ENCODE results near the gene SKP1.
A peak's percentile ranks its signal among the peaks of the same experiment; 100 is the strongest.
"Not testable (repeated sequence)": the region's sequence is repeated elsewhere in the genome, so short reads cannot be mapped to it uniquely, and the experiment has no call there.

SKP1 gene

DNA sequence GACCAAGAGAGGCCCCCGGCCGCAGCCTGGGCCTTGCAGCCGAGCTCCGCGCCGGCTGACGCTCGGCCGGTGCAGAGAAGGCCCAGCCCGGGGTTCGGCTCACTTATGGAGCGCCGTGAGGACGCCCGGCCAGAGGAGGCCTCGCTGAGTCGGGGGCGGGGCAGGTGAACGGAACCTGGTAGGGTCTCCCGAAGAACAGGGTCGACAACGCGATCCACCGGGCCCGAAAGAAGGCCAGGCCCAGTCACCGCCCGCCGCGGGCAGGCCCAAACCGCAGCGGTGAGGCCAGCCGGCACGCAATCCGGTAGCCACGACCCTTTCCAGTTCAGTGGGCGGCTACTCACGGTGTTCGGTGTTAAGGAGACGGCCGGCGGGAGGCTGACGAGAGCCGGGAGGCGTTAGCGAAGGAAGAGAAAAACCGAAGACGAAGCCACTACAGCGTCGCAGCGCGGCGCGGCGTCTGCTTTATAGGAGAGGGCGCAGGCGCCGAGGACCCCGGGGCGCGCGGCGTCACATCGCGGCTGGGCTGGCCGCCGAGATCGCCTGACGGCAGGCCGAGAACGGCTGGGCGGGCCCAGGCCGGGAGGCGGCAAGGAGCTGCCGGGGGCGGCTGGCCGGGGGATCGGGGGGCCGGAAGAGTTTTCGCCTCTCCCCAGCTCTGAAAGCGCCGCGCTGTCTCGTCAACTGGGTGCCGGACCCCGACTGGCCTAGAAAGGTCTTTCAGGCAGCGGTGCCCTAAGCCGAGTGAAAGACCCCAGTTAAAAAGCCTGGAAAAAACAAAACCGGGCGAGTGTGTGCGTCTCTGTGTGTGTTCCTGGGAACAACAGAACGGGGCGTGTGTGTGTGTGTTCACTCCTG, at the start of gene SKP1:
TSS of gene SKP1 (minus strand) at position 440 of the 858 bp plus-strand sequence. CDS start 2,928 bp downstream, outside the sequence.
- FAIRE-seq, result peak; percentile 61

DNA sequence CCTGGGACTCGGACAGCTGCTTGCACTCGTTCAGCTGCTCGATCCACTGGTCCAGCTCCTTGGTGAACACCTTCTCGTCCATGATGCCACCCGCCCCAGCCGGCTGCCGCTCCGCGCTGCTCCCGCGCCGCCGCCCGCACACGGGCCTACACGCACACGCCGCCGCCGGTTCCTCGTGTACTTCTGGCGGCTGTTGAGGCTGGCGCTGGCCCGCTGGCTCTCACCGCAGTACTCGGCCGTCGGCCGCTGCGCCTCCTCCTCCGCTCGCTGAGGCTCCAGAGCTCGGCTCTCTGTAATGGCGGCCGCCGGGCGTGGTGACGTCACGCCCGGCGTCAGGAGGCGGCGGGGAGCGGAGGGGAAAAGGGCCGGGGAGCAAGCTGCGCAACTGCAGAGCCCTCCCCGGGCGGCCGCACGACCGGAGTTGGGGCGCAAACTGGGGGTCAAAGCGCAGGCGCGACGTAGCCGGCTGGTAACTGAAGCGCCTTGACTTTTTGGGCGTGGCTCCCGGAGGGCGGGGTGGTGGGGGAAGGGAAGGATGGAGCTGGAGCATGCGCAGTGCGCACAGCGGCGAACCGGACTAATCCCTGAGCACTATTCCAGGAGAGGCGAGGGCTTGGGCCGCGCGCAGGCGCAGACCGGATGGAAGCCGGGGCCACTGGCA, 49.2 kb upstream of the SKP1 start, which contains the start of gene PPP2CA:
TSS of gene PPP2CA (minus strand) at position 294 of the 661 bp plus-strand sequence. CDS start at position 82, 212 bp downstream.
- FAIRE-seq, result peak; percentile 93

More for the DNA sequence above, at the start of gene SKP1:
- DNase-seq (ENCODE audit: insufficient read length, low spot score), result peak; percentile 82

DNA sequence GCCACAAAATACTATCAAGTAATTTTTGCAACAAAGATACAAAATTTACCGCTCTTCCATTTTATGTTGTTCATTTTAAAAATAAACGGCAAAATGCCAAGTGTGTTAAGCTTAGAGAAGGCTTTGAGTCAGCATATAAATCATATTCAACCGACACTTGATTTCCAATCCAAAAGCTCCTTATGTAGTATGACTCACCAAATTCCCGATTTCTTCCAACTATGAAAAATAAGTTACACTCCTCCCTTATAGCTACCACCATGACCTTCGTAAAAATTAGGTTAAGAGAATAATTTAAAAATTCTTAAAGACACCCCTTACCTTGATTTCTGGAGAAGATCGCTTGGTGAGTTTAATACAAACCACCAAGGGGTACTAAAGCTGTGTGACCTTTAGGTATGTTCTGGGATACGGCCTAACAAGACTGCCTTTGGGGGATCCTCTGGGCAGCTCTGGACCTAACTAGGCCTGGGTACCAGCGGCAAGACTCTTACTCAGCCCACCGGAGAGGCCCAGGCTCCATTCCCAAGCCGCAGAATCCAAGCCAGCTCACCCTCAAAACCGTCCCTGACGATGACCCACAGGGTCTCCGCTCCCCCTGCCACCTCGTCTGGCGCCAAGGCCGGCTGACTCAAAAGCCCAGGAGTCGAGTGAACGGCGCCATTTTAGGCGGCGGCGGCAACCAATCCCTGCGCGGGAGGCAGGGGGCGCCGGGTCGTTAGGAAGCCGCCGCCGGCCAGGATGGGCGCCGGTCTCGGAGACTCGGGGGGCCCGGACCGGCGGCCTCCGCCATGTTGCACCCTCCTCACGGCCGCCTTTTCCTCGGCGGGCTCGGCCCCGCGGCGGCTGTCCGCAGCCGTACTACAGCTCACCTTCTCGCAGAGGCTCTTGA, 48.4 kb upstream of the SKP1 start:
- FAIRE-seq (no peak), DNase-seq (ENCODE audit: insufficient read length, low spot score) (peak; percentile 16)

More for the DNA sequence above, 49.2 kb upstream of the SKP1 start, which contains the start of gene PPP2CA:
- DNase-seq (ENCODE audit: insufficient read length, low spot score), result peak; percentile 74

DNA sequence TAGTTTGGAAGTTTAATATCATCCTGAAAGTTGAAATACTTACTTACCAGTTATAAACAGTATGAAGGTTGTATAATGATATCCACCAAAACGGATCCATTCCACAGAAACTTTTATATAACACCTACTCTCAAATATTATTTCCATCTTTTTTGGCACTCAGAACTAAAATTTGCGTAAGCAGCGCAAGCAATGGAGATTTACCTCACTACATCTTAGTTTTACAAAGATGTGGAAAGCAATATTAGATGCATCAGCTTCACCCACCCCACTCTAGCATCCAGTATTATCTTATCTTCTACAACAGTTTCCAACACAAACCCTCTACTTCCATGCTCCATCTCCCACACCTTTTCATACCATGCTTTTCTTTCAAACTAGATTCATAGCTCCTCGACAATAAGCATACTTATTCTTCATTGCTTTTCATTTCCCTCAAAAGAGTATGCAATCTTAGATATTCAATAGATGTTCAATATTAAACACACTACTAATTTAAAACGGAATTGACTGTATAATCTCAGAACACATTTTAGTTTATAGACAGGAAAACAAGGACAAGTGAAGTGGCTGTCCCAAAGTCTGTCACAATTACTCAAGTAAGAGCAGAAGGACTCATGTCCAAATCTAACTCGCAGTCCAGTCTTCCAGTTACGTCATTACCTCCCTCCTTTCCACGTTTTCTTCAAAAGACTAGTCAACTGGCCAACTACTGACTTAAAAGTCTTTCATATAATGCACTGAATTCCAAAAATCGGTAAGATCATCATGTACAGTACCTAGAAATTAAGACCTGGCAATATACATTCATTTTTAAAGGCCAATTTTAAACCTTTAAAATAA, 46.9 kb upstream of the SKP1 start:
- no peak for DNase-seq (ENCODE audit: insufficient read length, low spot score)
- peak; percentile 39 for FAIRE-seq

DNA sequence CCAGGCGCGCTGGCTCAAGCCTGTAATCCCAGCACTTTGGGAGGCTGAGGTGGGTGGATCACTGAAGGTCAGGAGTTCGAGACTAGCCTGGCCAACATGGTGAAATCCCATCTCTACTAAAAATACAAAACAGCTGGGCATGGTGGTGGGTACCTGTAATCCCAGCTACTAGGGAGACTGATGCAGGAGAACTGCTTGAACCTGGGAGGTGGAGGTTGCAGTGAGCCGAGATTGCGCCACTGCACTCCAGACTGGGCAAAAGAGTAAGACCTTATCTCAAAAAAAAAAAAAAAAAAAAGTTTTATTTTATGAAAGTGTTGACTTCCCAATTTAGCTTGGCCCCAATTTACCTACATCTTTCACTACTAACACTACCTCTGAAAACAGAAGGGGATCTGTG, 44.9 kb upstream of the SKP1 start:
- not testable (repeated sequence) for DNase-seq (ENCODE audit: insufficient read length, low spot score); FAIRE-seq

DNA sequence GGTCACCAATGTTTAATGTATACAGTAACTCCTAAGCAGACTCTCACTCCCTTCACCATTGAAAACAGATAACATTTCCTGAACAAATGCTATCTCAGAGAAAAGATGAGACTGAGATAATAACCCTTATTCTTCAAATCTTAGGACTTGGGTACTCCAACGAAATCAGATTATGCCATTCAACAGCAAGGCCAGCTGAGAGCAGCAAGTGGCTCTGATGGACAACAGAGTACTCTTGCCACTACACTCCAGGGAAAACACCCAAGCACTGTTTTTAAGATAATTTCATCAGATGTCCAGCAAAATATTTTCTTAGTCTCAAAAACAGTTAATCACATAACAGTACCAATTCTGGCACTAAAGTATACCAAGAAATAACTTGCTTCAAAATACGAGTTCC, 39.0 kb upstream of the SKP1 start:
- FAIRE-seq, result no peak
- no peak for DNase-seq (ENCODE audit: insufficient read length, low spot score)

DNA sequence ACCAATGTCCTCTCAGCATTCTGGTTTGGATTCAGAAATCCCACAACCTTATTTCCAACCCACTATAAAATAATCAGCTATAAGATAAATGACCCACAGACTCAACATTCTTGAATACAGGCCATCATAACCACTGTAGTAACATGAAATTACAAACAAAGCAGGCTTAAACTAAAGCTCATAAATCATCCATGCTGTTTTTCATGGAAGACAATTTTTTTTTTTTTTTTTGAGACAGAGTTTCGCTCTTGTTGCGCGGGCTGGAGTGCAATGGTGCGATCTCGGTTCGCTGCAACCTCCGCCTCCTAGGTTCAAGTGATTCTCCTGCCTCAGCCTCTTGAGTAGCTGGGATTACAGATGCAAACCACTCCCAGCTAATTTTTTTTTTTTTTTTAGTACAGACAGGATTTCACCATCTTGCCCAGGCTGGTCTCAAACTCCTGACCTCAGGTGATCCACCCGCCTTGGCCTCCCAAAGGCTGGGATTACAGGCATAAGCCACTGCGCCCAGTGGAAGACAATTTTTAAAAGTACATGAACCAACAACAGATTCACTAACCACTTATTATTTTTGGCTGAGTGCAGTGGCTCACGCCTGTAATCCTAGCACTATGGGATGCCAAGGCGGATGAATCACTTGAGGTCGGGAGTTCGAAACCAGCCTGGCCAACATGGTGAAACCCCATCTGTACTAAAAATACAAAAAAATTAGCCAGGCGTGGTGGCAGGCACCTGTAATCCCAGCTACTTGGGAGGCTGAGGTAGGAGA, 34.7 kb upstream of the SKP1 start:
- not testable (repeated sequence) for DNase-seq (ENCODE audit: insufficient read length, low spot score); FAIRE-seq

DNA sequence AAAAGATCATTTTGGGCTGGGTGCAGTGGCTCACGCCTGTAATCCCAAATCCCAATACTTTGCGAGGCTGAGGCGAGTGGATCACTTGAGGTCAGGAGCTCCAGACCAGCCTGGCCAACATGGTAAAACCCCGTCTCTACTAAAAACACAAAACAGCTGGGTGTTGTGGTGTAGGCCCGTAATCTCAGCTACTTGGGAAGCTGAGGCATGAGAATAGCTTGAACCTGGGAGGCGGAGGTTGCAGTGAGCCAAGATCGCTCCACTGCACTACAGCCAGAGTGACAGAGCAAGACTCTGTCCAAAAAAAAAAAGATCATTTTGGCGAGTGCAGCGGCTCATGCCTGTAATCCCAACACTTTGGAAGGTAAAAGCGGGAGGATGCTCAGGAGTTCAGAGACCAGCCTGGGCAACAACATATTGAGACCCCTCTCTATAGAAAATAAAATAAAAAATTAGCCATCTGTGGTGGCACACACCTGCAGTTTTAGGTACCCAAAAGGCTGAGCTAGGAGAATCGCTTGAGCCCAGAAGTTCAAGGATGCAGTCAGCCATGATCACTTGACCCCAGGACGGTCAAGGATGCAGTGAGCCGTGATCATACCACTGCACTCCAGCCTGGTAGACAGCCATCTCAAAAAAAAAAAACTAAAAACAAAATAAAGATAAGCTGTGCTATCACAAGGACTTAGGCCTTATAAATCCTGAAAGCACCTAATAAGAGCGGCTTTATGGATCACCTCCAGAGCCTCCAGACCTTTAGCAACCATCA, 32.9 kb upstream of the SKP1 start:
- DNase-seq (ENCODE audit: insufficient read length, low spot score), result no peak
- FAIRE-seq, result no peak

DNA sequence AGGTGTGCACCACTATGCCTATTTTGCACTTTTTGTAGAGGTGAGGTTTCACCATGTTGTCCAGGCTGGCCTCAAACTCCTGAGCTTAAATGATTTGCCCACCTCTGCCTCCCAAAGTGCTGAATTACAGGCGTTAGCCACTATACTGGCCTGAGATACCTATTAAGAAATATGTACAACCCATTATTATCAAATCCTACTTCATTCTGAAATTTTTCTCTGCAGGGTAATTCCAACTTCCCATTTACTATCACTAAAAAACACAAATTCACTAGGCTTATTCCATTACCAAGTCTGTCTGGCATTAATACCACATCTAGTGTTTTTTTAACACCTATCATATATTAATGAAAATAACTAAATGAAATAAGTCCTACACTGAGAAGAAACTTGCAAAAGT, 30.9 kb upstream of the SKP1 start:
- FAIRE-seq, result no peak

DNA sequence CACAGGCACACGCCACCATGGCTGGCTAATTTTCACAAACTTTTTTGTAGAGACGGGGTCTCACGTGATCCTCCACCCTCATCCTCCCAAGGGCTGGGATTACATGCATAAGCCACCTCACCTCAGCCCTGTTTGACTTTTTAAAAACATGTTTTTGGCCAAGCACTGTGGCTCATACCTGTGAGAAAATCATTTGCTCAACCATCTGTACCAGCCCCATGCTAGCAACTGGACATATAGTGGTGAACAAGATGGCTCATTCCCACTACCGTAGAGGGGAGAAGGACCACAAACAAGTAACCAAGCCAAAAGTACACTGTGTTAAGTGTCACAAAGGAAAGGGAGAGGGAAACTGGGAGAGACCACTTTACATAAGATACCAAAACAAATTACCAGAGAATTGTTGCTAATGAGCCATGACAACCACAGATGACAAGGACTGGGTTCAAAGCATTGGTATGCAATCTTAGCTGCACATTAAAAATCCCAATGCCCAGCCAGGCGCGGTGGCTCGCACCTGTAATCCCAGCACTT, 29.9 kb upstream of the SKP1 start:
- DNase-seq (ENCODE audit: insufficient read length, low spot score) (no peak), FAIRE-seq (no peak)

More for the DNA sequence above, 30.9 kb upstream of the SKP1 start:
- no peak for DNase-seq (ENCODE audit: insufficient read length, low spot score)

DNA sequence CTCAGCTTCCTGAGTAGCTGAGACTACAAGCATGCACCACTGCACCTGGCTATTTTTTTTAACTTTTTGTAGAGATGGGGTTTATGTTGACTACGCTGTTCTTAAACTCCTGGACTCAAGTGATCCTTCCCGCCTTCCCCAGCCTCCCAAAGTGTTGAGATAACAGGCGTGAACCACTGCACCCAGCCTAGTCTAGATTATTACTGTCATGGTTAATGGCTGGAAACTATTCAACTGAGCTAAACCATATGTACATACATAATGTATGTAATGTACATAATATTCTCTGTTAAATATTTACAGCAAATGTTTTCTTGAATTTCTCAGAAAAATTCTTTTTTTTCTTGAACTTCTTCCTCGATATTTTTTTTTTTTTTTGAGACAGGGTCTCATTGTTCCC, 27.8 kb upstream of the SKP1 start:
- DNase-seq (ENCODE audit: insufficient read length, low spot score) (no peak), FAIRE-seq (no peak)

DNA sequence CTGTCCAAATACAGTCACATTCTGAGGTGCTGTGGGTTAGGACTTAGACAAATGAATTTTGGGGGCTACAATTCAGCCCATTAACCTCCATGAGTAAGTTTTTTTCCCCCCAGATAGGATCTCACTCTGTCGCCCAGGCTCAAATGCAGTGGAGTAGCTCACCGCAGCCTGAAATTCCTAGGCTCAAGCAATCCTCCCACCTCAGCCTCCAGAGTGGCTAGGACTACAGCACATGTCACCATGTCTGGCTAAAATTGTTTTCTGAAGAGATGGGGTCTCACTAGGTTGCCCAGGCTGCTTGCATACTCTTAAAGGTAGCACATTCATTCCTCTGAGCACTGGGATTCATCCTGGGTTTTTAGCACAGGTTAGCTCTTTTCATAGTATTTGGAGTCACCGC, 26.9 kb upstream of the SKP1 start:
- DNase-seq (ENCODE audit: insufficient read length, low spot score) (no peak), FAIRE-seq (no peak)

DNA sequence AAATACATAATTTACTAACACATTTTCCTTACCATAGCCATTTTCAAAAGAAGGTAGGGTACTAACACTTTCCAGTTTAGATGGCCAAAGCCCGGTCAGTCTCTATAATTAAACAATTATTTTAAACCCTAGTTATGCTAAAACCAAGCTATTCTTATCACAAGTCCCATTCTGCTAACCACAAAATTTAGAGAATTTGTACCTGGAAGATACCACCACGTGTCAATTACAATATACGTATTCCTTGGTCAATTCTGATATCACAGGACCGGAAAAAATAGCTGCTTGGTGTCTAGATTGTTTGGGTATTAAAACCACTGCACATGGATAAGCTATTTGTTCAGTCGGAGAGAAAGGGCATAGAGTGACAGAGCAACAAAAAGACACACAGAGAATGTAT, 18.9 kb upstream of the SKP1 start:
- no peak for DNase-seq (ENCODE audit: insufficient read length, low spot score)
- no peak for FAIRE-seq

DNA sequence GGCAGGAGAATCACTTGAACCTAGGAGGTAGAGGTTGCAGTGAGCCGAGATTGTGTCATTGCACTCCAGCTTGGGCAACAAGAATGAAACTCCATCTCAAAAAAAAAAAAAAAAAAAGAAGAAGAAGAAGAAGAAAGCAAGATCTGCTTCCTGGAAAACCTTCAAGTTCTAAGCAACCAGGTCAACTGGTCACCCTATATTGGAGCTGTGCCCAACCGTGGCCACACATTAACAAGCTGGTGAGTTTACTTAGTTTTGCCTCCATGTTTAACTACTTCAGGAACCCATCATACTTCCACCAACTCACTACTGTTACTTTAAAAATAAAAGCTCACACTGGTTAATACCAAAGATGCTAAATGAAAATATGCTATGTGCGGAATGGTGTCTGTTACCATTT, 12.3 kb upstream of the SKP1 start:
- FAIRE-seq, result no peak
- no peak for DNase-seq (ENCODE audit: insufficient read length, low spot score)

DNA sequence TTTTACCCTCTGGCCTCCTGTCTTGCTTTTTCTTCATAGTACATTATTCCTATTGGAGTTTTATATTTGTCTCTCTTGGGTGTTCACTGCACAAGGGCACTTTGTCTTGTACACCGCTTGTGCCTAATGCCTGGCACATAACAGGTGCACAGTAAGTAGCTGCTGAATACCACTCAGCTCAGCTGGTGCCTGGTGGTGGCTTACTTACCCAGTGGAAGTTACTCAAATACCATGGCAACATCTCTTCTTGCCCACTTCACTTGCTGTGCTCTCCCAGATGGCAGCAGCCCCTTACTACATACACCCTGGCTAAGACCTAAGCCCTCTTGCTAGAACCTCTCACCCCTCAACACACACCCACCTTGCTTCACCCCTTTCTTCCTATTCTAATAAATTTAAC, 11.3 kb upstream of the SKP1 start:
- DNase-seq (ENCODE audit: insufficient read length, low spot score) (no peak), FAIRE-seq (no peak)

DNA sequence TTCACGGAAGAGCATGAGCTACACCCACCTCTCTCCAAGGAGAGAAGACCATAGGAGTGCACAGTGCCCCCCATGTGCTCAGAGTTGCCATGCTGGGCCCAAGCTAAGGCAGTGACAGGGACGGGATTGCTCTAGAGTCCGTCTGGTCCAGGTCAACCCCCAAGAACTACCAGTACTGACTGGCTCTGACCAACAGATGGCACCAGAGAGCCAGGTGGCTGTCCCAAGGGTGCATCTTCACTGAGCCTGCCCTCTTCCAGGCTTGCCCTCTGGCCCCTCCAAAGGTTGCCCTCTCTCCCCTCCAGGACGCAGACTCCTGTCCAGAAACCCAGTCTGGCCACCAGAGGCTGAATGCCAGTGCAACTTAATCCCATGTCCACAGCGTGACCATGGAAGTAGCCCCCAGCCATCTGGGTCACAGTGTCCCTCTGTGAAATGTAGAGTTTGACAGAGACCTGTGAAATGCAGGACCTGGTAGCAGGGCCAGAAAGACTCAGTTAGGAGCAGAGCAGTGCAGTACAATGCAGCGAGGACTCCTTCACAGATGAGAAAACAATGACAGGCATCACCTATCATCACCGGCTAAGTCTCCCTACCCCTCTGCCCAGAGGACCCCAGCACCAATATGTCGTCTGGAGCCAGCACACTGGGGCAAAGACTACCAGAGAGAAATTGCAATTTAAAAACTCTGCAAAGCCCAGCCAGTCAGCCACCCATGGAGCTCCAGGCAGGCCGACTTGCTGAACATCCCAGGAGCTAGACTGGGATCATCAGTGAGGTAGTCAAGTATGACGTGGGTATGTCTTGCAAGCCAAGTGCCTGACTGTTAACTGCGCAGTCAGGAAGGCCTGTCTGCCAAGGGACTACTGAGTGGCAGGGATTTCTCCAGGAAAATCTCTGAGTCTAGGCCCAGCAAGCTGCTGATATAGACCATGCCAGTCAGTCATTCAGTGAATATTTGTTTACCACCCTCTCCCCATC, 7.7 kb upstream of the SKP1 start:
- FAIRE-seq (peak; percentile 95), DNase-seq (ENCODE audit: insufficient read length, low spot score) (peak; percentile 54)

DNA sequence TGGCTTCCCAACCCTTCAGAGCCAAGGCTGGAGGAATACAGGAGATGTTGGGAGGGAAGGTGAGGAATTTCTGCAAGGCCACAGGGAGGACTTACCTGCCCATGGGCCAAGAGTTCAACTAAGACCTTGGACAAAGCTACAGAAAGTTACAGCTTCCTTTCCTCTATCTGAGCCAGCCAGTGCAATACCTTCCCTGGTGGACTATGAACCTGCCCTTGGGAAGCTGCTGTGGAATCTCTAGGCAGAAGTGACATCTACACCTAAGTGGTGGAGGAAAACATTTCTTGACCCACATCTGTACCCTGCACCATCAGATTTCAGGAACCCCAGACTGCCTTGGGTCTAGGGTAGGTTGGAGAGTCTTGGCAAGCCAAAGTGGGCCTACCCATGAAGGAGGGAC, 6.7 kb upstream of the SKP1 start:
- DNase-seq (ENCODE audit: insufficient read length, low spot score) (no peak), FAIRE-seq (no peak)

Measured in GM19239 (cell line).